ENCODE measurements around the gene KRTAP1-1.
"Not testable (repeated sequence)": the region's sequence is repeated elsewhere in the genome, so short reads cannot be mapped to it uniquely, and the experiment has no call there.

KRTAP1-1 gene, protein sequence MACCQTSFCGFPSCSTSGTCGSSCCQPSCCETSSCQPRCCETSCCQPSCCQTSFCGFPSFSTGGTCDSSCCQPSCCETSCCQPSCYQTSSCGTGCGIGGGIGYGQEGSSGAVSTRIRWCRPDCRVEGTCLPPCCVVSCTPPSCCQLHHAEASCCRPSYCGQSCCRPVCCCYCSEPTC

DNA sequence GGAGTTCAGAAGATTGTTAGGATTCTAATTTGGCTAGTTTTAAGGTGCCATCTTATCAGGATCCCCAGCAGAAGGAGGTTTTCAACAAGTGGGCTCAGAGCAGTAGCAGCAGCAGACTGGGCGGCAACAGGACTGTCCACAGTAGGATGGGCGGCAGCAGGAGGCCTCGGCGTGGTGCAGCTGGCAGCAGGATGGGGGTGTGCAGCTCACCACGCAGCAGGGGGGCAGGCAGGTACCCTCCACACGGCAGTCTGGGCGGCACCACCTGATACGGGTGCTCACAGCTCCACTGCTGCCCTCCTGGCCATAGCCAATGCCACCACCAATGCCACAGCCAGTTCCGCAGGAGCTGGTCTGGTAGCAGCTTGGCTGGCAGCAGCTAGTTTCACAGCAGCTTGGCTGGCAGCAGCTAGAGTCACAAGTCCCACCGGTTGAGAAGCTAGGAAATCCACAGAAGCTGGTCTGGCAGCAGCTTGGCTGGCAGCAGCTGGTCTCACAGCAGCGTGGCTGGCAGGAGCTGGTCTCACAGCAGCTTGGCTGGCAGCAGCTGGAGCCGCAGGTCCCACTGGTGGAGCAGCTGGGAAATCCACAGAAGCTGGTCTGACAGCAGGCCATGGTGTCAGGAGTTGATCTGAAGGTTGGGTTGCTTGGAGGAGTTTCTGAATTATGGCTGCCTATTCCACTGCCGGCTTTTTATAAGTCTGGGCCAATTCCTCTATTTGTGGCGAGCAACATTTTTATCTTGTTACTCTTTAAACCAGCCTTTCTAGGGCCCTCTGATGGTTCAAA lies at the start of gene KRTAP1-1:
Gene KRTAP1-1 (minus strand): TSS at position 668 of the 789 bp plus-strand sequence. CDS start 53 bp downstream, at position 615.
- not testable (repeated sequence) for DNase-seq (ENCODE audit: low read depth in 2 of 3, low spot score in 1 of 3)

DNA sequence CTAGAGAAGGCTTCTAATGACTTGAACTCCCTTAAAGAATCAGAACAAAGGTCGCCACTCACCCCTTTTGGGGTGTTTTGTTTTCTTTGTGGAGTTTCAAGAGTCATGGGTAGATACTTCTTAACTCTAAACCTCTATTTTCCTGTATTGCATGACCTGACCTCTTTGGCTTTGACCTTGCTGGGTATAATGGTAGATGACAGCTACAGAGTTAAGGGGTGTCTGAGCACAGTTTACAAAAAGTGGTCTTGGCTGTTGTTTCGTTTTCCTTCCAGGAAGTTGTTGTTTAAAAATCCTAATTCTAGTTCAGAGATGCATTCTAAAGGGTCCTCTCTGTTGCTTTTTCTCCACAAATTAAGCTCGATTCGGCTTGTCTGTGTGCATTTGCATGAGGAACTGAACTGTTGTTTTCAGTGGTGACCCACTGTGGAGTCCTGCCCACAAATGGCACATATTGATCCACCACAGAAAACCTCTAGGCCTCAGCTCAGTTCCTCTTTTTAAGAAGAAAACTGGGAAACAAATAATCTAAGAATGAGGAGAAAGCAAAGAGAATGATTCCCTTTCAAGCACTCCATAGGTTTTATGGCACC lies 47.6 kb upstream of the KRTAP1-1 start:
- DNase-seq (ENCODE audit: low read depth in 2 of 3, low spot score in 1 of 3) = not testable (repeated sequence)

DNA sequence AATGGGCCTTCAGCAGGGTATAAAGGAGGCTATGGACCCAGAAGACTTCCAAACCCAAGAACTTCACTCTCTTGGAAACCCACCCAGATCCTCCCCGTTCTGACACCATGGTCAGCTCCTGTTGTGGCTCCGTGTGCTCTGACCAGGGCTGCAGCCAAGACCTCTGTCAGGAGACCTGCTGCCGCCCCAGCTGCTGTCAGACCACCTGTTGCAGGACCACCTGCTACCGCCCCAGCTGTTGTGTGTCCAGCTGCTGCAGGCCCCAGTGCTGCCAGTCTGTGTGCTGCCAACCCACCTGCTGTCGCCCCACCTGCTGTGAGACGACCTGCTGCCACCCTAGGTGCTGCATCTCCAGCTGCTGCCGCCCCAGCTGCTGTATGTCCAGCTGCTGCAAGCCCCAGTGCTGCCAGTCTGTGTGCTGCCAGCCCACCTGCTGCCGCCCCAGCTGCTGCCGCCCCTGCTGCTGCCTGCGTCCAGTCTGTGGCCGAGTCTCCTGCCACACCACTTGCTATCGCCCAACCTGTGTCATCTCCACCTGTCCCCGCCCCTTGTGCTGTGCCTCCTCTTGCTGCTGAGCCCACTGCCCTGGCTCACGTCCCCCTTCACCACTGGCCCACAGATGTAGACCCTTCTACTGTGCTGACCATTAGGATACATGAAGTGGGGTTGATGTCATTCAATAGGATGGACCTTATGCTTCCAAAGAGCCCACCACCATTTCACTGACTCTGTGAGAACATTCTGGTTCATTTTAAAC lies 43.0 kb upstream of the KRTAP1-1 start, which contains the start of gene KRTAP4-7:
Gene KRTAP4-7 (plus strand): TSS at position 51 of the 757 bp plus-strand sequence. CDS start 57 bp downstream, at position 108.
- not testable (repeated sequence) for DNase-seq (ENCODE audit: low read depth in 2 of 3, low spot score in 1 of 3)

DNA sequence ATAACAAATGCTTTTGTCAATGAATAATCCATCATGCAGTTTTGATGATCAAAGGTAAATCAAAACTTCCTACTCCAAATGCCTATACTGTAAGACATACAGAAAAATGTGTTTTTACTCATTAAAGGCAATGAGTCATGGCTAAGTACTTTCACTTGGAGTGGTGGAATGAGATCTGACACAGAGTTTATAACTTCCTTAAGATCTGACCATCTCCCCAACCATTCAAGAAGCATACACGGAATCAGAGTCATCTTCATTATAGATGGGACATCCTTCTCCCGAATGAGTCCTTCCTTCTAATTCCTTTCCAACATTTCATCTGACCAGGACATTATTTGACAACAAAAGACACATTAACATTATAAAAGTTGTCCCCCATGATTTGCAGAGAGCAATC lies 42.2 kb upstream of the KRTAP1-1 start:
- not testable (repeated sequence) for DNase-seq (ENCODE audit: low read depth in 2 of 3, low spot score in 1 of 3)

DNA sequence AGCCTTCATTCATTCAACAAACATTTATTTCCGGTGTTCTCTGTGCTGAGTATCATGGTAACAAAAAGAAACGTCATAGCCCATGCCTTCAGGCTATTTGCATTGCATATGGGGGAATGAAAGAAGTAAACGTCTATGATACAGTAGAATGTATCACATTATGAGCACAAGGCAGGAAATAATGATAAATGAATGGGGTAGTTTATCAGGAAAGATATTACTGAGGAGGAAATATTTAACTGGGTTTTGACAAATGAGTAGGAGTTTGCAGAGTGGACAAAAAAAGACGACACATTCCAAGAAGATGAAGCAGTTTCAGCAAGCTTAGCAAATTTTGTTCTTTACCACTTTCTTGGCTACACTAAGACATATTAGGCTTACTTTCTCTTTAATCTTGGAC lies 41.4 kb upstream of the KRTAP1-1 start:
- no peak for DNase-seq (ENCODE audit: low read depth in 2 of 3, low spot score in 1 of 3)

DNA sequence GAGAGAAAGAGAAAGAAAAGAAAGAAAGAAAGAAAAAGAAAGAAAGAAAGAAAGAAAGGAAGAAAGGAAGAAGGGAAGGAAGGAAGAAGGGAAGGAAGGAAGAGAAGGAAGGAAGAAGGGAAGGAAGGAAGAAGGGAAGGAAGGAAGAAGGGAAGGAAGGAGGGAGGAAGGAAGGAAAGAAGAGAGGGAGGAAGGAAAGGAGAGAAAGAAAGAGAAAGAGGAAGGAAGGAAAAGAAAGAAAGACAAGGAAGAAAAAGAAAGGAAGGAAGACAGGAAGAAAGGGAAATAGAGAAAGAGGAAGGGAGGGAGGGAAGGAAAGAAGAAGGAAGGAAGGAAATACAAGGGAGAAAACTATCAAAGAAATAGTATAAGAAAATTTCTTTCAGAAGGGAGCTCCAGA lies 35.5 kb upstream of the KRTAP1-1 start:
- DNase-seq (ENCODE audit: low read depth in 2 of 3, low spot score in 1 of 3) = no peak

DNA sequence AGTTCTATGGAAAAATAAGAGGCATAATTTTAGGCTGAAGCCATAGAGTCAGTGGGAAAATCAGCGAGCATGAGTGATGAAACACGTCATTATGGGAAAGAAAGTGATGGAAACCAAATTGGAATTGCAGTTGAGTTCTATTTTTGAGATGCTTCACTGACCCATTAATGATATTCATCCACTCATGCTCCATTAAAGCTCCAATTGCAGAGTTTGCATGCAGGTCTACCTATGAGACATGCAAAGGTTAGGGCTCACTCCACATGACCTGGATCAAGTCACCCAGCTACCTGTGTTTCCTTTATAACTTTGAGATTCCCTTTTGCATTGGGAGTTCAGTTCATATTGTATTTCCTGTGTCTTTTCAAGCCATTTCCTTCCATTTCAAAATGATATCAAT lies 32.4 kb upstream of the KRTAP1-1 start:
- no peak for DNase-seq (ENCODE audit: low read depth in 2 of 3, low spot score in 1 of 3)

DNA sequence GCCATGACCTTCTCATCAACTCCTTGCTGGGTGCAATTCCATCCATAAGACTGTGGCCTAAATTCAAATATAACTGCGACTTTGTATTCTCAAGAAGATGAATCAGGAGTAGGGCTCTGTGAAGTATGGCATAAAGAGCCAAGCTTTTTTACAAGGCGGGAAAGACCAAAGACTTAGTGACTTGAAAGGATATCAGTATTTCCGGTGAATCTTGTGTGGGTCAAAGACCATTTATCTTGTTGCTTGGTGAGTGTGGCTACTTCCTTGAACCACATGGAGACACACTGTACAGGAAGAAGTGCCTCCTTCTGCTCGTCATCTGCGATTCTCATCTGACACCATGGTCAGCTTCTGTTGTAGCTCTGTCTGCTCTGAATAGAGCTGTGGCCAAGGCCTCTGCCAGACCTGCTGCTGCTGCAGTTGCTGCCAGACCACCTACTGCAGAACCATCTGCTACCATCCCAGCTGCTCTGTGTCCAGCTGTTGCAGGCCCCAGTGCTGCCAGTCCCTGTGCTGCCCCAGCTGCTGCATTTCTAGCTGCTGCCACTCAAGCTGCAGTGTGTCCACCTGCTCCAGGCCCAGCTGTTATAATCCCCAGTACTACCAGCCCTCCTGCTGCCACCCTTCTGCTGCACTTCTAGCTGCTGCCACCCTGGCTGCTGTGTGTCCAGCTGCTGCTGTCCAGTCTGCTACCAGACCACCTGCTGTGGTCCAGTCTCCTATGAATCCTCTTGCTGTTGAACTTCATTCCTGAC lies 30.5 kb upstream of the KRTAP1-1 start:
- DNase-seq (ENCODE audit: low read depth in 2 of 3, low spot score in 1 of 3) = no peak

DNA sequence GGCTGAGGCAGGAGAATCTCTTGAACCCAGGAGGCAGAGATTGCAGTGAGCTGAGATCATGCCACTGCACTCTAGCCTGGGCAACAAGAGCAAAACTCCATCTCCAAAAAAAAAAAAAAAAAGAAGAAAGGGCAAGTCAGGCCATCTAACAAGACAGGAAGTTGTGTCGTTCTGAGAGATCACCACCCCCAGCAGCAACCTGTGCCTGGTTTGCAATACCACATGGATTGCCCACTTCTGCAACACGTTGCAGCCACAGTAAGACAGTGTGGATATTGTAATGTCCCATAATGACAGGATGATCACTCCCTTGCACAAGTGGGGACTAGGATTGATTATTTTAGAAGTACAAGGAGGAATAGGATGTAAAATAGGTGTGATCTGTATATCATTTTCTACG lies 27.8 kb upstream of the KRTAP1-1 start:
- DNase-seq (ENCODE audit: low read depth in 2 of 3, low spot score in 1 of 3) = no peak

DNA sequence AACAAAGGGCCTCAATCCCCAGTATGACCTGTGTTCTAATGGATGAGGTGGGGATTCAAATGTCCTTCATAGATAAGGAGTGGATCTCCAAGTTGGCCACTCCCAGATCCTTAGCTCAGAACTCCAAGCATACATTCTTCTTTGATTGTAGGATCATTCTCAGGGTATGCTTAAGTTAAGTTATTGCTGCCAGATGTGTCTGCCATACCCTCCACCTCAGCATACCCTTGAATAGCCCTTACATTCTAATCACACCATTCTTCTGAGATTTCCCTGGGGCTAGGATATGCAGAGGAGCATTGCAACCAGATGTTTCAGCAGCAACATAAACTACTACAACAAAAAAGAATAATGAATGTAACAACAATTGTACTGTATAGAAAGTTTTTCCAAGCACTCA lies 26.0 kb upstream of the KRTAP1-1 start:
- no peak for DNase-seq (ENCODE audit: low read depth in 2 of 3, low spot score in 1 of 3)

DNA sequence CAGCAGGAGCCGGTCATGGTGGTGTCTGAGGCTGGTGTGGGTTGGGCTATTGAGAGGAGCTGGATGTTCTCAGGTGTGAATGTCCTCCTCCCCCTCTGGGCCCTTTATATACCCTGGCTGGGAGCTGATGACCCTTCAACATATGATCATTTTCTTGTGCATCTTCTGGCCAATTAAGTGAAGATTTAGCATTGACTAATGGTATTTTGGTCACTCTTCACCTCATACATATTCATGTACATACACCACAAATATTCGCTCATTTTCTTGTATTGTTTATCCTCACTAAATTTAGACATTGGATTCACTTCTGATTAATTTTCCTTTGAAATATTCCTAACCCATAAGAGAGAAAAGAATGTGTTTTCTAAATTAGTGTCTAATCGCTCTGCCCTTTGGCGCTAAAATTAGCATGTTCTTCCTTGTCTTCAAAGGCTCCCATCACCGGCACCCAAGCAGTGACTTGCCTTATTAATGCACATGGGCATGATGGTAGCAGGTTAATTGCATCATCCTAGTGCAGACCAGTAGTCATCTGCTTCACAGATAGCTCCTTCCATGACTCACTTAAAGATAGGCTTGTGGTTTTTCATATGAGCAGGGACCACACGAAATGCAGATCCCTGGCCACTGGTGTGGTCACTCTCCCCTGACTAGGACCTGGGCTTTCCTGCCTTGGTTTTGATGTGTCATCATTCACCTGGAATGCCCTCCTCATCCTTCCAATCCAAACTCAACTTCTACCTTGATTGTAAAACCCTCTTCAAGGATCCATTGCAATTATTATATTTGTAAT lies 24.8 kb upstream of the KRTAP1-1 start, which contains the start of gene KRTAP2-4:
Gene KRTAP2-4 (minus strand): TSS at position 51 of the 796 bp plus-strand sequence. CDS start 34 bp downstream, at position 17.
- no peak for DNase-seq (ENCODE audit: low read depth in 2 of 3, low spot score in 1 of 3)

DNA sequence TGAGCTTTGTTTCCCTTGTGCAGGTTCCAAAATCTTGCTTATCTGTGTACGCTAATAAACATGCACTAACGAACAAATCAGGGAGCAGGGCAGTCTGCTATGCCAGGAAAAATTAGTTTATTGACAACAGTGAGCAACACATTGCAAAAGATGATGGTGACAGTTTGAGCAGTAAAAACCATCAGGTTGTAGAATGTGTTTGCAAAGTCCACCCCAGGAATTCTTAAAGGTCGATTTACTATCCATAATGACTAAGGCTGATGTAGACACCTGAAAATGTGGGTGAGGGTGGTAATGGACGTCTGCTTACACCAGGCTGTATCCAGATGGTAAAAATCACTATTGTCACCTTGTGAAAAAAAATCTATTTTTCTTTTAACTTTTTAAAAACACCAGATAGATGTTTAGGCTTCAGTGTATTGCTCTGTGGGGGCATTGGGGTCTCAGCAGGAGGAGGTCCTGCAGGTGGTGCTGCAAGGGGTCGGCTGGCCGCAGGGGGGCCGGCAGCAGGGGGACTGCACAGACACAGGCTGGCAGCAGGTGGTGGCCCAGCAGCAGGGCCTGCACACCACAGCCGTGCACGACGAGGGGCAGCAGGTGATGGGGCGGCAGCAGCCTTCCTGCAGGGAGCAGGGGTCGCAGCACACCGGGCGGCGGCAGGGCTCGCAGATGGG lies 23.9 kb upstream of the KRTAP1-1 start:
- not testable (repeated sequence) for DNase-seq (ENCODE audit: low read depth in 2 of 3, low spot score in 1 of 3)

DNA sequence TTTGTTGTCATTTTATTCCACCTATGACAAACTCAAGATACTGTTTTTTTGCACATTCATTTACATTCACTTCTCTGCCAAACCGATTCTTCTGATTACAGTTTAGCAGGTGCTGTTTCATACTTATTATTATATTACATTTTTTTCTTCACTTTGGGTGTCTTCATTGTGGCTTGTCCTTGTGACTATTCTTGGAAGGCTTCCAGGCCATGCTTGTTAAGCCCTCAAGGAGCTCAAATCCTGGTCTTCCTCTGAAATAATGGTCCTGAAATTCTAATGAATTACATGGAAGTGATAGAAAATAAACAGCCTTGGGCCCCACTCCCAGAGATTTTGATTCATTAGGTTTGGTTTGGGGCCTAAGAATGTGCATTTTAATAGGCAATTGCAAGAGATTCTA lies 23.1 kb upstream of the KRTAP1-1 start:
- no peak for DNase-seq (ENCODE audit: low read depth in 2 of 3, low spot score in 1 of 3)

DNA sequence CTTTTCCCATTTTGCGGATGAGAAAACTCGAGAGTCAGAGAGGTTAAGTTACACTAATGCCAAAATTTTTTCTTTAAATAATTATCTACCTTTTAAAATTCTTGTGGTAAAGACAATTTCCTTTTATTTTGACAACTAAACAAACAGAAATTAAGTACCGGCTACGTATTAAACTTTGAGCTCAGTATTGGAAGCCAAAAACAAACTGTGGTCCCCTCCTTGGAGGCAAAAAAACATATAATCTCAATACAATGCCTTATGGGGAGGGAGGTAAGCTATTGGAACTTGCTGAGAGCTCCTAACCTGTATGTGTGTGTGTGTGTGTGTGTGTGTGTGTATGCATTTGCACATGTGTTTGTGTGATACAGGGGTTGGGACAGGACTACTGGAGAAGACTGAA lies 22.2 kb upstream of the KRTAP1-1 start:
- DNase-seq (ENCODE audit: low read depth in 2 of 3, low spot score in 1 of 3) = no peak

DNA sequence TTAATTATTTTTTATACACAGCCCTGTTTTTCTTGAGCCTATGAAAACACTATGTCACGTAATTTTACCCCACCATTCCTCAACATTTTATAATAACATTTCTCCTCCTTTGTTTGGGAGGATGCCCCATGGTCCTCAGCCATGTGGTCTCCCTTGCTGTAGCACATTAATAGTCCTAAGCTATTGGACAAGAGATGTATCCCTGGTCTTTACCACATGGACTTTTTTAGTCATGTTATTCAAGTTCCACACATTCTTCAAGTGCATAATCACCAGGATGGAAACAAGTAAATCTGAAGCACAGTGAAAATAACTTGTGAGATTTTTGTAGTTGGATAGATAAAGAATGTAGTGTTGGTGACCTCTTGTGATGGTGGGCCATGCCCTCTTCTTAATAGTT lies 20.7 kb upstream of the KRTAP1-1 start:
- DNase-seq (ENCODE audit: low read depth in 2 of 3, low spot score in 1 of 3) = no peak

DNA sequence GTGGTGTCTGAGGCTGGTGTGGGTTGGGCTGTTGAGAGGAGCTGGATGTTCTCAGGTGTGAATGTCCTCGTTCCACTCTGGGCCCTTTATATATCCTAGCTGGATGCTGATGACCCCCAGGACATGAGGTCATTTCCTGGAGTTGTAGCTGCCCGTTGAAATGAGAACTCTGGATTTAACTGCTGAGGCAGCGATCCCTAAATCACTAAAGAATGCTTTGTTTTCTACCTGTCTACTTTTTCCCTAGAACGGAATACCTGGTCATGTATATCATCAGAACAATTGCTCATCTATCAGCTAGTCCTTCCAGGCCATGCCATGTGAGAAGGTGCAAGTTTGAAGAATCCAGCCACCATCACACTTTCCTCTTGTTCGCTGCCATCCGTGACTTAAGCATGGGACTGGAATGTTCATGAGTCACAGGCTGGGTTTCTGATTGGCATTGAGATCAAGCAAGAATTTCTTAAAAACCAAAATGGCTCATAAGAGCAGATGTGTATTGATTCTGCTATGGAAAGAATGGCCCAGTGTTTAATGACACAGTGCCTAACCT lies 18.9 kb upstream of the KRTAP1-1 start, which contains the start of gene KRTAP2-3:
Gene KRTAP2-3 (minus strand): TSS at position 63 of the 553 bp plus-strand sequence. CDS start 64 bp downstream, outside the sequence.
- no peak for DNase-seq (ENCODE audit: low read depth in 2 of 3, low spot score in 1 of 3)

DNA sequence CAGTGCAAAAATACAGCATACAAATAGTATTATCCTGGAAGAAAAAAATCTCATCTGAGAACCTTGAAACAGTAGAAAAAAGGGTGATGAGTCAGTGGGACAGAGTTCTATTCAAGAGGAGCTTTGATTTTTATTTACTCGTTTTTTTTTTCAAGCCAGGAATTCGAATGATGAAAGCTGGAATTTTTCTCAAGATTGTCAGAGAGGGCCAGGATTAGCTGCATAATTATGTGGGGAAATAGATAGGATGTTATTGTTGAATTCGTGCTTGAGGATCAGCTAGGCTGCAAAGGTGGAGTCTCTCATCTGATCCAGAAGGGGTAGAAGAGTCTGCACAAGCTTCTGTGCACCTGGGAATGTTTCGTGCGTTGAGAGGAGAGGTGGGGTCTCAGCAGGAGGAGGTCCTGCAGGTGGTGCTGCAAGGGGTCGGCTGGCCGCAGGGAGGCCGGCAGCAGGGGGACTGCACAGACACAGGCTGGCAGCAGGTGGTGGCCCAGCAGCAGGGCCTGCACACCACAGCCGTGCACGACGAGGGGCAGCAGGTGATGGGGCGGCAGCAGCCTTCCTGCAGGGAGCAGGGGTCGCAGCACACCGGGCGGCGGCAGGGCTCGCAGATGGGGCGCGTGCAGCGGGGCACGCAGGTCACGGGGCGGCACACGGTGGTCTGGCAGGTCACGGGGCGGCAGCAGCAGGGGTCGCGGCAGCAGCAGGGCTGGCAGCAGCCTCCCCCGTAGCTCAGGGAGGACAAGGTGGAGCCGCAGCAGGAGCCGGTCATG lies 18.2 kb upstream of the KRTAP1-1 start:
- DNase-seq (ENCODE audit: low read depth in 2 of 3, low spot score in 1 of 3) = not testable (repeated sequence)

DNA sequence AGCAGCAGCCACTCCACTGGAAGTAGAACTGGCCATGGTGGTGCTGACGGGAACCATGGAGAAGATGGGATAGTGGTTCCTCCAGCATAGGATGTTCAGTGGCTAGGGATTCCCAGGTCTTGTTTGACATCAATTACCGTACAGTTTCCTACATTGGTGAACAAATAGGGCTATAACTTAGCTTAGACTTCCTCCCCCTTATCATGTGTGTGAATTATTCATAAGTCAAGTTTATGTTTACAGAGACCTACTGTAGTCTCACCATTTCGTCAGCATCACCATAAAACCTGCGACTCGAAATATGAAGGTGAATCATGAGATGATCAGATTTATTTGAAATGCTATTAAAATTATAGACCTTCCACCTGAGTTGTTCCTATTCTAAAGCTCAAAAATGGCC lies 17.5 kb upstream of the KRTAP1-1 start:
- DNase-seq (ENCODE audit: low read depth in 2 of 3, low spot score in 1 of 3) = no peak

All from stimulated activated CD4-positive, alpha-beta T cell treated with anti-CD3 and anti-CD28 coated beads, Interleukin-12 subunit alpha, Interleukin-12 subunit beta, amount 100 ng/mL, for 48 hours (primary cell).